T47D (cell line): ENCODE measurements around the gene BSPRY.
"Not testable (repeated sequence)": the region's sequence is repeated elsewhere in the genome, so short reads cannot be mapped to it uniquely, and the experiment has no call there.

Experiments used
- DNase-seq, 2 experiments: peaks; one replicate each; pipeline versions ENCODE4 v3.0.0 to v3.0.0-alpha.2; 2011 to 2012; ENCODE audit warnings: low read depth in 1 of 2, low spot score in 1 of 2
- JUND ChIP-seq: IDR thresholded peaks from 2 replicates; pipeline ENCODE4 v1.6.1; 2012; ENCODE audit warnings: low read depth
- in situ Hi-C: cut with HindIII; loops from 2 replicates; pipeline ENCODE4 v1.10.0; 2016; ENCODE audit warnings: low sequenced_read_pairs, low pct_unique_long_range_greater_than_20kb

Gene BSPRY

GRCh38 chr9:113348437-113348836, 904 bp upstream of the BSPRY start:
- TF ChIP-seq JUND, result no peak
- in situ Hi-C loops, result no loop called here
- DNase-seq, result no peak

DNA sequence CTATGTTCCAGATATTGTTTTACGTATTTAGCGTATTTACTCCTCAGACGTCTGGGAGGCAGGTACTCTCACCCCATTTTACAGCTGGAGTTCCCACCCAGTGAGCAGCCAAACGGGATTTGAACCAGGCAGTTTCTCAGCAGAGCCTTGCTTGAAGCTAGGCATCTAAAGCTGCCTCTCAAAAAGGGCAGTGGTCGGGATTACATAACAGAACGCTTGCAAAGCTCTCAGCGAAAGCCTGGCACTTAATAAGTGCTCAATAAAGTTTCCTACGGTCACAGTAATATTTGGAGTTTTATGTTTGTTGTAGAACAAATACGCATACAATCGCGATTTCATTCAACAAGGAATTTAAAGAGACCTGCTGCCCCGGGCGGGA, 286 bp upstream of the BSPRY start:
- no peak for DNase-seq

GRCh38 chr9:113350107-113350661, 843 bp downstream of the BSPRY start:
- in situ Hi-C loops, result no loop called here
- DNase-seq, result no peak
- no peak for TF ChIP-seq JUND

More for the DNA sequence above, 286 bp upstream of the BSPRY start:
- no peak for TF ChIP-seq JUND
- in situ Hi-C loops, result no loop called here

DNA sequence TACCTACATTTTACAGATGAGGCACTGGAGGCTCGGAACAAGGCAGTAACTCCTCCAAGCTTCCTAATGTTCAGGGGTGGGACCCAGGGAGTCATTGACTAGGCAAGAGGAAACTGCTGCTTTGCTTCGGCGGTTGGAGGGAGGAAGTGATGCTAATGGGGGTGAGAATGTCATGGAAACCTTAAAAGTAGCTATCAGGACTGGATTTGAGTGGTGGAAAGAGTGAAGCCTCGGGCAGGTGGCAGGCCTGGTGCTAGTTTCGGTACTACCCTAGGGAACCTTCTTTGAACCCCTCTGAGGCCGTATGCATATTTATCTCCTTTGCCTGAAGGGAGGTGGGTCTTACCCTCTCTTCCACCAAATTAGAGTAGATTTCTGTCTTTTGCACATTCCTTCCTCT, 1.6 kb downstream of the BSPRY start:
- no peak for TF ChIP-seq JUND
- no peak for DNase-seq
- in situ Hi-C loops, result no loop called here

- in situ Hi-C loops, result no loop called here
- TF ChIP-seq JUND, result no peak
- DNase-seq, result peak in 1 of 2 experiments; percentile 44
These were observed 2.7 kb downstream of the BSPRY start for GRCh38 chr9:113352006-113352405.

- no peak for DNase-seq
- TF ChIP-seq JUND, result no peak
- in situ Hi-C loops, result no loop called here
These were observed 3.1 kb downstream of the BSPRY start for GRCh38 chr9:113352411-113352810.

GRCh38 chr9:113355040-113355596, 5.8 kb downstream of the BSPRY start:
- in situ Hi-C loops, result no loop called here
- no peak for TF ChIP-seq JUND
- peak in 1 of 2 experiments; percentile 41 for DNase-seq

DNA sequence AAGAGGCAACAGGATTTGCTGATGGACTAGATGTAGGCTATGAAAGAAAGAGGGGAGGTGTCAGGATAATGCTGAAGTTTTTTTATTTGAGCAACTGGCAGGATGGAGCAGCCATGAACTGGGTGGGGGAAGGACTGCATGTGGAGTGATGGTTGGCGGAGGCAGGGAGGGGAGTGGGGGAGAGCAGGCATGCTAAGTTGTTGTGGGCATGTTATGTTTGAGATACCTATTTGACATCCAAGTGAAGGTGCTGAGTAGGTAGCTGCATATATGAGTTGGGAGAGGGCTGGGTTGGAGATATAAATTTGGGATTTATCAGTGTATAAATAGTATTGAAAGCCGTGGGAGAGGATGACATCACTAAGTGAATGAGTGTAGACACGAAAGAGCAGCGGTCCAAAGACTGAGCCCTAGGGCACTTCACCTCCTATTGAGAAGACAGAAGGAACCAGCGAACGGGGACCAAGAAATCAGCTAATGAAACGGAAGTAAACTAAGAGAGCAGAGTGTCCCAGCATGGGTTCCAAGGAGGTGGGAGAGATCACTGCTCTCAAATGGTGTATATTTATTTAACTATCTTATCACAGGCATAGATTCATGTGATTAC, 7.4 kb downstream of the BSPRY start:
- in situ Hi-C loops, result no loop called here
- DNase-seq, result no peak
- no peak for TF ChIP-seq JUND

GRCh38 chr9:113359385-113359784, 10.0 kb downstream of the BSPRY start:
- TF ChIP-seq JUND, result no peak
- no peak for DNase-seq
- in situ Hi-C loops, result no loop called here

DNA sequence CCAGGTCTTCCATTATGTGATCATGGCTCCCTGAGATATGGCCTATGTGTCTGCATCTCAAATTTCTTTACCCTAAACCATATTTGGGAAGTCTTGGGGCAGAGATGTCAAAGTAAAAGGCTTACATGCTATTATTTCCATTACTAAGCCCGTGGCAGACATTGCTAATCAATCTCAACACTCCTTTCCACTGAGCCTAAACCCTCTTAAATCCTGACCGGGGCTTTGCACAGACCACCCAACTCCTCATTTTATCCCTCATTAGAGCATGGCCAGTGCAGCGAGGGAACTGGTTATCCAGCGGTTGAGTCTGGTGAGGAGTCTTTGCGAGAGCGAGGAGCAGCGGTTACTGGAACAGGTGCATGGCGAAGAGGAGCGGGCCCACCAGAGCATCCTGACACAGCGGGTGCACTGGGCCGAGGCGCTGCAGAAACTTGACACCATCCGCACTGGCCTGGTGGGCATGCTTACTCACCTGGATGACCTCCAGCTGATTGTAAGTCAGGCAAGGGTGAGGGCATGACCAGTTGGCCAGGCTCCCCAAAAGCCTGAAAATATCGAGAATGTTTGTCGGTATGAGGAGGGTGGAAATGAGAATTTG, 11.0 kb downstream of the BSPRY start:
- no peak for TF ChIP-seq JUND

GRCh38 chr9:113361304-113362018, 12.1 kb downstream of the BSPRY start:
- in situ Hi-C loops, result no loop called here
- DNase-seq, result no peak
- TF ChIP-seq JUND, result no peak

More for the DNA sequence above, 11.0 kb downstream of the BSPRY start:
- in situ Hi-C loops, result no loop called here
- no peak for DNase-seq

DNA sequence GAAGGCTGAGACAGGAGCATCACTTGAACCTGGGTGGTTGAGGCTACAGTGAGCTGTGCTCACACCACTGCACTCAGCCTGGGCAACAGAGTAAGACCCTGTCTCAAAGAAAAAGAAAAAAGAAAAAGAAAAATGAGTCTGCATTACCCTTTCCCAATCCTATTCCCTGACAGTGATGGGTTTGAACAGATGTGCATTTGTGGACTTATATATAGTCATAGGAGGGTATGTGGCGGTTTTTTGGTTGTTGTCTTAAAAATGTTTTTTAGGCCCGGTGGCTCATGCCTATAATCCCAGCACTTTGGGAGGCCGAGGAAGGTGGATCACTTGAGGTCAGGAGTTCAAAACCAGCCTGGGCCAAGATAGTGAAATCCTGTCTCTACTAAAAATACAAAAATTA, 14.0 kb downstream of the BSPRY start:
- in situ Hi-C loops, result no loop called here
- no peak for TF ChIP-seq JUND
- no peak for DNase-seq

DNA sequence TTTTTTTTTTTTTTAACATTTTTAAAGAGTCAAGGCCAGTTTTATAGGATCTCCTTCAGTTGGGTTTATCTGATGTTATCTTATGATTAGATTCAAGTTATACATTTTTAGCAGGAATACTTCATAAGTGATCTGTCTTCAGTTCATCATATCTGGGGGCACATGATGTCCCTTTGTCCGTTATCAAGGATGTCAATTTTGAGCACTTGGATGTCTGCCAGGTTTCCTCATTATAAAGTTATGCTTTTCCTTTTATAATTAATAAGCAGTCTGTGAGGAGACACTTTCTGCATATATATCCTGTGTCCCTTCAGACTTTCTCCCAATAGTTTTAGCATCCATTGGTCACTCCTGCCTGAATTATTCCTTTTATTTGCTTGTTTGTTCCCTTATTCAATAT, 15.6 kb downstream of the BSPRY start:
- no peak for DNase-seq
- in situ Hi-C loops, result no loop called here
- TF ChIP-seq JUND, result no peak

DNA sequence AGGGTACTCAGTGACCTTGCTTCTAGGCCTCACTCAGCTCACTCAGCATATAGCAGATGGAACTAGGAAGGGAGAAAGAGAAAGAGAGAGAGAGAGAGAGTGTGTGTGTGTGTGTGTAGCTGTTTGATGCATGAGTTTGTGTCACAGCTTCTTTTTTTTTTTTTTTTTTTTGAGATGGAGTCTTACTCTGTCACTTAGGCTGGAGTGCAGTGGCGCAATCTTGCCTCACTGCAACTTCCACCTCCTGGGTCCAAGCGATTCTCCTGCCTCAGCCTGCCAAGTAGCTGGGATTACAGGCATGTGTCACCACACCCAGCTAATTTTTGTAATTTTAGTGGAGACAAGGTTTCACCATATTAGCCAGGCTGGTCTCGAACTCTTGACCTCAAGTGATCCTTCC, 16.3 kb downstream of the BSPRY start:
- in situ Hi-C loops, result not testable (repeated sequence)

More for the DNA sequence above, 16.3 kb downstream of the BSPRY start:
- DNase-seq, result not testable (repeated sequence)
